Activated CD4-positive, alpha-beta T cell treated with anti-CD3 and anti-CD28 coated beads, Interleukin-2, amount 10 ng/mL, durations not matched to agents 24 days and 14 days (primary cell): ENCODE results near the gene PPP1R1C. TPM values are rescaled to one million over a fixed set of nuclear protein-coding genes. Genes with fewer than 3 reads are reported as not detected.

Experiments used
- DNase-seq: peaks from one replicate; pipeline ENCODE4 v3.0.0; 2022
- H3K27ac Mint-ChIP-seq: one replicate; pipeline ENCODE4 v1.8.0; 2022; ENCODE audit warnings: mild to moderate bottlenecking, mixed read lengths
- H3K27me3 Mint-ChIP-seq: one replicate; pipeline ENCODE4 v1.8.0; 2022; ENCODE audit warnings: mixed read lengths
- H3K36me3 Mint-ChIP-seq: one replicate; pipeline ENCODE4 v1.8.0; 2022; ENCODE audit warnings: low read depth, mild to moderate bottlenecking, mixed read lengths
- H3K4me1 Mint-ChIP-seq: one replicate; pipeline ENCODE4 v1.8.0; 2021; ENCODE audit warnings: mixed read lengths
- H3K4me3 Mint-ChIP-seq: one replicate; pipeline ENCODE4 v1.8.0; 2022; ENCODE audit warnings: mild to moderate bottlenecking, moderate library complexity, mixed read lengths
- H3K9me3 Mint-ChIP-seq: one replicate; pipeline ENCODE4 v1.8.0; 2021; ENCODE audit warnings: mixed read lengths
- intact Hi-C: fragments of 100-400 bp; cut with micrococcal nuclease; formaldehyde crosslinking; loops from one replicate; pipeline ENCODE4 v1.15.1; 2023
- total RNA-seq: library from RNA; stranded (reverse); gene quantifications from 2 replicates; pipeline ENCODE4 v1.2.3, GENCODE V29; 2022

Gene PPP1R1C
- total RNA-seq, result not detected in 2 replicates

GRCh38 chr2:181985632-181986205 lies at the start of gene PPP1R1C:
TSS of gene PPP1R1C (plus strand) at chr2:181985853. CDS start at chr2:181986111, 258 bp downstream.
- peaks cover 8% of the 10 kb centered on the region for H3K27me3 Mint-ChIP-seq
- intact Hi-C loops, result no loop called here
- no peak for DNase-seq
- H3K4me3 Mint-ChIP-seq, result no peak within 1 kb of the TSS
- no peak within 1 kb of the TSS for H3K27ac Mint-ChIP-seq
- no peaks in the 10 kb centered on the region for H3K36me3 Mint-ChIP-seq
- H3K9me3 Mint-ChIP-seq, result no peaks in the 10 kb centered on the region
- H3K4me1 Mint-ChIP-seq, result no peaks in the 10 kb centered on the region

GRCh38 chr2:181937473-181937872 lies 48.2 kb upstream of the PPP1R1C start:
- no peak overlapping the region for H3K4me3 Mint-ChIP-seq
- peak; percentile 10 for DNase-seq
- H3K27me3 Mint-ChIP-seq, result peaks cover 42% of the 10 kb centered on the region
- no peak overlapping the region for H3K27ac Mint-ChIP-seq
- intact Hi-C loops, result no loop called here
- no peaks in the 10 kb centered on the region for H3K36me3 Mint-ChIP-seq
- H3K4me1 Mint-ChIP-seq, result no peaks in the 10 kb centered on the region
- peaks cover 4% of the 10 kb centered on the region for H3K9me3 Mint-ChIP-seq

GRCh38 chr2:181943411-181944124 lies 42.1 kb upstream of the PPP1R1C start:
- Mint-ChIP-seq H3K27ac (no peak overlapping the region), H3K9me3 (peaks cover 4% of the 10 kb centered on the region), H3K27me3 (peaks cover 45% of the 10 kb centered on the region), H3K36me3 (no peaks in the 10 kb centered on the region), H3K4me1 (no peaks in the 10 kb centered on the region), H3K4me3 (no peak overlapping the region)
- DNase-seq, result no peak
- intact Hi-C loops, result no loop called here

GRCh38 chr2:181944164-181944913 lies 41.3 kb upstream of the PPP1R1C start:
- Mint-ChIP-seq H3K4me3 (no peak overlapping the region), H3K9me3 (peaks cover 4% of the 10 kb centered on the region), H3K27ac (no peak overlapping the region), H3K4me1 (no peaks in the 10 kb centered on the region), H3K27me3 (peaks cover 45% of the 10 kb centered on the region), H3K36me3 (no peaks in the 10 kb centered on the region)
- intact Hi-C loops, result no loop called here
- no peak for DNase-seq

- no peaks in the 10 kb centered on the region for H3K36me3 Mint-ChIP-seq
- no peaks in the 10 kb centered on the region for H3K4me1 Mint-ChIP-seq
- peaks cover 51% of the 10 kb centered on the region for H3K27me3 Mint-ChIP-seq
- no peak overlapping the region for H3K27ac Mint-ChIP-seq
- DNase-seq, result no peak
- intact Hi-C loops, result no loop called here
- H3K4me3 Mint-ChIP-seq, result no peak overlapping the region
- H3K9me3 Mint-ChIP-seq, result peaks cover 4% of the 10 kb centered on the region
Observed at GRCh38 chr2:181944914-181945291, 40.8 kb upstream of the PPP1R1C start.

GRCh38 chr2:181946444-181947127 lies 39.1 kb upstream of the PPP1R1C start:
- Mint-ChIP-seq H3K36me3 (no peaks in the 10 kb centered on the region), H3K27me3 (peaks cover 58% of the 10 kb centered on the region), H3K4me1 (no peaks in the 10 kb centered on the region), H3K4me3 (no peak overlapping the region), H3K27ac (no peak overlapping the region), H3K9me3 (peaks cover 4% of the 10 kb centered on the region)
- no peak for DNase-seq
- intact Hi-C loops, result loop anchor here (1.0 kb wide), 1 partner anchor 39 kb away; no protein-coding TSS in a partner anchor

- Mint-ChIP-seq H3K4me1 (no peaks in the 10 kb centered on the region), H3K9me3 (no peaks in the 10 kb centered on the region), H3K27ac (no peak overlapping the region), H3K27me3 (peaks cover 53% of the 10 kb centered on the region), H3K36me3 (no peaks in the 10 kb centered on the region), H3K4me3 (no peak overlapping the region)
- intact Hi-C loops, result no loop called here
- DNase-seq, result no peak
Observed at GRCh38 chr2:181947273-181947672, 38.4 kb upstream of the PPP1R1C start.

- no peak overlapping the region for H3K27ac Mint-ChIP-seq
- no peaks in the 10 kb centered on the region for H3K9me3 Mint-ChIP-seq
- no peak overlapping the region for H3K4me3 Mint-ChIP-seq
- intact Hi-C loops, result no loop called here
- peaks cover 47% of the 10 kb centered on the region for H3K27me3 Mint-ChIP-seq
- H3K4me1 Mint-ChIP-seq, result peaks cover 3% of the 10 kb centered on the region
- no peaks in the 10 kb centered on the region for H3K36me3 Mint-ChIP-seq
- DNase-seq, result no peak
Observed at GRCh38 chr2:181948227-181948626, 37.4 kb upstream of the PPP1R1C start.

GRCh38 chr2:181949047-181949446 lies 36.6 kb upstream of the PPP1R1C start:
- Mint-ChIP-seq H3K4me3 (no peak overlapping the region), H3K9me3 (no peaks in the 10 kb centered on the region), H3K27ac (no peak overlapping the region)

GRCh38 chr2:181952404-181953226 lies 33.0 kb upstream of the PPP1R1C start:
- H3K27me3 Mint-ChIP-seq, result peaks cover 35% of the 10 kb centered on the region
- peaks cover 16% of the 10 kb centered on the region for H3K4me1 Mint-ChIP-seq
- no peak for DNase-seq
- no peaks in the 10 kb centered on the region for H3K36me3 Mint-ChIP-seq
- intact Hi-C loops, result loop anchor here (5.0 kb wide), 1 partner anchor 60 kb away; the partner anchor contains the start of gene ITPRID2
- H3K9me3 Mint-ChIP-seq, result no peaks in the 10 kb centered on the region
- no peak overlapping the region for H3K4me3 Mint-ChIP-seq
- H3K27ac Mint-ChIP-seq, result no peak overlapping the region

More at GRCh38 chr2:181949047-181949446, 36.6 kb upstream of the PPP1R1C start:
- intact Hi-C loops, result no loop called here
- DNase-seq, result no peak
- H3K4me1 Mint-ChIP-seq, result peaks cover 10% of the 10 kb centered on the region
- H3K36me3 Mint-ChIP-seq, result no peaks in the 10 kb centered on the region
- H3K27me3 Mint-ChIP-seq, result peaks cover 50% of the 10 kb centered on the region

- H3K27ac Mint-ChIP-seq, result no peak overlapping the region
- intact Hi-C loops, result loop anchor here (1.0 to 5.0 kb wide), 4 partner anchors 62 to 877 kb away; partner anchors contain the start of gene ITPRID2
- no peaks in the 10 kb centered on the region for H3K9me3 Mint-ChIP-seq
- peaks cover 29% of the 10 kb centered on the region for H3K27me3 Mint-ChIP-seq
- peaks cover 19% of the 10 kb centered on the region for H3K4me1 Mint-ChIP-seq
- no peaks in the 10 kb centered on the region for H3K36me3 Mint-ChIP-seq
- peak; percentile 88 for DNase-seq
- H3K4me3 Mint-ChIP-seq, result peak overlapping the region; percentile 74
Observed at GRCh38 chr2:181953881-181954537, 31.6 kb upstream of the PPP1R1C start.

- Mint-ChIP-seq H3K4me1 (peaks cover 19% of the 10 kb centered on the region), H3K27ac (no peak overlapping the region), H3K9me3 (no peaks in the 10 kb centered on the region), H3K27me3 (peaks cover 27% of the 10 kb centered on the region), H3K4me3 (peak overlapping the region; percentile 74), H3K36me3 (no peaks in the 10 kb centered on the region)
- DNase-seq, result no peak
- intact Hi-C loops, result loop anchor here (1.0 to 5.0 kb wide), 4 partner anchors 62 to 877 kb away; partner anchors contain the start of gene ITPRID2
Observed at GRCh38 chr2:181954538-181954883, 31.1 kb upstream of the PPP1R1C start.
